Endothelial cell of umbilical vein (primary cell): Measurements from ENCODE around the gene ARHGAP15. TPM values are rescaled to one million over a fixed set of nuclear protein-coding genes. Genes with fewer than 3 reads are reported as not detected.

Experiments used
- BruUV-seq: library from RNA; stranded (reverse); fragments of 400-500 nt; replicated peaks from 2 replicates; lab custom pipeline; 2021; lab: Mats Ljungman, UMichigan
- CTCF ChIA-PET: fragments of 300-600, 350-600 bp; sonication (Branson Sonifier 250); formaldehyde crosslinking; loops from one replicate; lab custom pipeline; 2021; ENCODE audit warnings: antibody characterized with exemption, inconsistent platforms; lab: Charles Lee
- POLR2A ChIA-PET: fragments of 300-600, 350-600 bp; sonication (Branson Sonifier 250); formaldehyde crosslinking; loops from one replicate; lab custom pipeline; 2021; ENCODE audit warnings: antibody characterized with exemption, inconsistent platforms; lab: Charles Lee
- DNase-seq: peaks from one replicate; pipeline ENCODE4 v3.0.0-alpha.2; 2011; ENCODE audit warnings: low read depth, low spot score
- FAIRE-seq: peaks from 2 replicates; lab custom pipeline; 2011; peaks lifted over from hg19 to GRCh38; lab: Jason Lieb, UNC
- H2AFZ ChIP-seq: 2 replicates; pipeline ENCODE4 v1.6.0; 2012; ENCODE audit warnings: low read depth, low read length, control low read depth, inconsistent platforms
- H3K27ac ChIP-seq: 2 replicates; pipeline ENCODE4 v1.5.1; 2011; ENCODE audit warnings: low read depth, mild to moderate bottlenecking, control low read depth, low read length, moderate library complexity; ENCODE audit not compliant: insufficient read depth
- H3K27me3 ChIP-seq, 2 experiments: 2 replicates each; pipeline versions ENCODE4 v1.6.0 to v1.6.1; 2011; ENCODE audit warnings: low read length in 2 of 2, mixed read lengths in 1 of 2; ENCODE audit not compliant: control insufficient read depth in 2 of 2, insufficient read depth in 2 of 2
- H3K36me3 ChIP-seq, 2 experiments: 2 replicates in 1 of 2; 3 replicates in 1 of 2; pipeline ENCODE4 v1.5.1; 2011; ENCODE audit warnings: low read length in 2 of 2, mild to moderate bottlenecking in 1 of 2, moderate library complexity in 1 of 2; ENCODE audit not compliant: control insufficient read depth in 2 of 2, insufficient read depth in 2 of 2; ENCODE audit errors: extremely low read depth in 1 of 2
- H3K4me1 ChIP-seq: 3 replicates; pipeline ENCODE4 v1.5.1; 2011; ENCODE audit warnings: mild to moderate bottlenecking, low read length; ENCODE audit not compliant: control insufficient read depth, insufficient read depth; ENCODE audit errors: extremely low read depth
- H3K4me2 ChIP-seq: 2 replicates; pipeline ENCODE4 v1.6.1; 2011; ENCODE audit warnings: low read length, control low read depth, mixed read lengths; ENCODE audit not compliant: insufficient read depth
- H3K4me3 ChIP-seq, 3 experiments: fragments of 200-600 bp in 1 of 3; sonication (generic), shearing (Covaris generic) in 1 of 3; replicated peaks in 1 of 3; 2 replicates each; pipeline ENCODE4 v1.5.1; 2011 to 2016; ENCODE audit warnings: control low read depth in 3 of 3, low read length in 3 of 3, mild to moderate bottlenecking in 2 of 3, inconsistent platforms in 1 of 3, low read depth in 1 of 3, moderate library complexity in 1 of 3; ENCODE audit not compliant: insufficient read depth in 1 of 3
- H3K79me2 ChIP-seq: 2 replicates; pipeline ENCODE4 v1.6.0; 2012; ENCODE audit warnings: low read length, inconsistent platforms; ENCODE audit not compliant: control insufficient read depth, insufficient read depth
- H3K9ac ChIP-seq: replicated peaks from 2 replicates; pipeline ENCODE3; 2011; ENCODE audit warnings: low read length, control low read depth; ENCODE audit not compliant: insufficient read depth; ENCODE audit errors: extremely low read depth
- H3K9me1 ChIP-seq: replicated peaks from 3 replicates; pipeline ENCODE4 v1.6.0; 2011; ENCODE audit warnings: mild to moderate bottlenecking, low read length; ENCODE audit not compliant: control insufficient read depth, insufficient read depth; ENCODE audit errors: extremely low read depth
- H3K9me3 ChIP-seq: replicated peaks from 2 replicates; pipeline ENCODE4 v1.5.1; 2012; ENCODE audit warnings: low read length, inconsistent platforms; ENCODE audit not compliant: control insufficient read depth, insufficient read depth
- H4K20me1 ChIP-seq: replicated peaks from 2 replicates; pipeline ENCODE3; 2011; ENCODE audit warnings: mild to moderate bottlenecking, low read length; ENCODE audit not compliant: control insufficient read depth, insufficient read depth; ENCODE audit errors: extremely low read depth
- CTCF ChIP-seq, 2 donors: IDR thresholded peaks; 1 replicate in 1 of 2; 2 replicates in 1 of 2; pipeline ENCODE4 v1.5.1; 2011; ENCODE audit warnings: low read length in 2 of 2, mild to moderate bottlenecking in 2 of 2, moderate library complexity in 2 of 2, control low read depth in 1 of 2, inconsistent platforms in 1 of 2, low read depth in 1 of 2; ENCODE audit not compliant: insufficient read depth in 1 of 2; ENCODE audit errors: extremely low read depth in 1 of 2
- EZH2 ChIP-seq: IDR thresholded peaks from 2 replicates; pipeline ENCODE4 v1.6.1; 2012; ENCODE audit warnings: borderline replicate concordance, low read depth, mild to moderate bottlenecking, moderate library complexity, low read length, inconsistent platforms; ENCODE audit not compliant: severe bottlenecking
- FOS ChIP-seq: IDR thresholded peaks from 2 replicates; pipeline ENCODE4 v1.6.1; 2011; ENCODE audit warnings: mild to moderate bottlenecking, low read length, moderate library complexity, borderline replicate concordance; ENCODE audit not compliant: insufficient read depth
- GATA2 ChIP-seq: IDR thresholded peaks from 2 replicates; pipeline ENCODE4 v1.7.0; 2011; ENCODE audit warnings: low read depth, mild to moderate bottlenecking, moderate library complexity, mixed read lengths, low read length; ENCODE audit not compliant: insufficient read length, insufficient read depth
- JUN ChIP-seq: IDR thresholded peaks from 2 replicates; pipeline ENCODE4 v1.6.1; 2011; ENCODE audit warnings: borderline replicate concordance, low read depth; ENCODE audit not compliant: insufficient read length, insufficient read depth
- MYC ChIP-seq: IDR thresholded peaks from one replicate; pipeline ENCODE4 v1.6.1; 2011; ENCODE audit warnings: mild to moderate bottlenecking, low read depth, low read length
- POLR2A ChIP-seq: IDR thresholded peaks from 2 replicates; pipeline ENCODE4 v1.6.1; 2012; ENCODE audit warnings: low read depth, mild to moderate bottlenecking, control low read depth, low read length
- POLR2AphosphoS5 ChIP-seq: IDR thresholded peaks from 2 replicates; pipeline ENCODE4 v1.6.1; 2012; ENCODE audit warnings: low read depth, mild to moderate bottlenecking, control low read depth, low read length, moderate library complexity; ENCODE audit not compliant: insufficient read depth
- dilution Hi-C: fragments of 300-500 bp; cut with MboI; formaldehyde crosslinking; loops from one replicate; pipeline ENCODE4 v1.15.0; 2019; ENCODE audit warnings: low sequenced_read_pairs; ENCODE audit not compliant: extremely low pct_ligation_motif_present
- intact Hi-C: fragments of 100-400 bp; cut with micrococcal nuclease; formaldehyde crosslinking; loops from one replicate; pipeline ENCODE4 v1.10.0; 2022
- polyA plus RNA-seq, 4 experiments: library from polyadenylated mRNA; depleted of rRNA in 3 of 4; stranded (reverse) in 3 of 4; unstranded in 1 of 4; fragments of >200 nt; gene quantifications; 2 replicates each; pipeline versions ENCODE4 v1.2.1 to v1.2.3, GENCODE V29; 2011 to 2012; ENCODE audit warnings: missing spikeins in 1 of 4
- total RNA-seq: library from RNA; stranded (reverse); gene quantifications from 2 replicates; pipeline ENCODE4 v1.2.3, GENCODE V29; 2021
- TF ChIP-seq, protein P1 (sequence below): IDR thresholded peaks from 2 replicates; pipeline ENCODE4 v1.6.1; 2011; ENCODE audit not compliant: insufficient read depth, insufficient read length

The ARHGAP15 gene
- total and polyA plus RNA-seq, 2 donors (not counting 3 experiments of a cell fraction or from before 2014, with no cell fraction given), result not detected

DNA sequence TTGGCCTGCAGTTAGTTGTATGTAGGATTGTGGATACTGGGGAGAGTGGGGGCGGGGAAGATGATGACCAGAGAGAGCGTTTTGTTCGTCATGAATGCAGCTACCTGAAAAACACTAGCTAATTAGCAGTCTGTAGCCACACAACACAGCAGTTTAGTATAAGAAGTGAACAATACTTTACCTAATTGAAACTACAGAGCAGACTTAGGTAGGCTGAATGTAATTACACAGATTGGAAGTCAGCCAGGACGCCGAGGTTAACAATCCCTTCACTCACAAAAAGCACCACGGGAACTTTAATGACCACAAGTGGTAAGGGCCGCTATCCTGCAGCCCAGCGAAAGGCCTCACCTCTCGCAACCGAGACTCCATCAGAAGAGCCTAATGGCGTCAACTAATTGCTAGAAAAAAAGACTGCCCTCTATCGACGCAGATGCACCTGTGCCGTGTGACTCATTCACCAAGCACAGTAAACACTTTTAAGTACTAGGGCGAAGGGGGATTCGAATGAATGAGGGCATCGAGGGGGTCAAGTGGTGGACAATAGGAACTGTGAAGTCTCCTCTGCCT is 591.0 kb downstream of the ARHGAP15 start:
- Histone ChIP-seq H3K9me1 (no peaks in the 10 kb centered on the region), H4K20me1 (no peaks in the 10 kb centered on the region), H3K36me3 (no peaks in the 10 kb centered on the region), H3K79me2 (no peaks in the 10 kb centered on the region), H3K4me3 (no peak overlapping the region), H3K9me3 (no peaks in the 10 kb centered on the region), H2AFZ (no peak overlapping the region), H3K9ac (no peak overlapping the region), H3K4me2 (no peak overlapping the region), H3K27me3 (no peaks in the 10 kb centered on the region), H3K27ac (no peak overlapping the region), H3K4me1 (no peaks in the 10 kb centered on the region)
- FAIRE-seq (no peak), DNase-seq (no peak)
- TF ChIP-seq MYC (no peak), JUN (no peak)
- dilution Hi-C loops (no loop called here), intact Hi-C loops (no loop called here)
- ChIA-PET POLR2A (no interaction called here), CTCF (no interaction called here)
- BruUV-seq, result no TSS peak

- ChIA-PET CTCF (no interaction called here), POLR2A (no interaction called here)
- intact Hi-C loops, result no loop called here
These were observed 596.2 kb downstream of the ARHGAP15 start for GRCh38 chr2:143725400-143725799.

More at GRCh38 chr2:143725400-143725799, 596.2 kb downstream of the ARHGAP15 start:
- TF ChIP-seq GATA2, result no peak
- no peak for TF ChIP-seq FOS
- TF ChIP-seq, protein P1, sequence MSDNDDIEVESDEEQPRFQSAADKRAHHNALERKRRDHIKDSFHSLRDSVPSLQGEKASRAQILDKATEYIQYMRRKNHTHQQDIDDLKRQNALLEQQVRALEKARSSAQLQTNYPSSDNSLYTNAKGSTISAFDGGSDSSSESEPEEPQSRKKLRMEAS, result no peak
- TF ChIP-seq JUN, result no peak
- TF ChIP-seq CTCF (IDR thresholded peaks at IDR 0.05; ENCODE audit: extremely low read depth in 1 of 2, insufficient read depth in 1 of 2, low read depth in 1 of 2, low read length in 2 of 2), result no peak
- no peak for TF ChIP-seq MYC
- no peak for TF ChIP-seq EZH2
- no peak for TF ChIP-seq POLR2AphosphoS5
- TF ChIP-seq POLR2A, result no peak
- Histone ChIP-seq H2AFZ (no peak overlapping the region), H3K4me2 (no peak overlapping the region), H3K4me3 (no peak overlapping the region), H4K20me1 (no peaks in the 10 kb centered on the region), H3K4me1 (no peaks in the 10 kb centered on the region), H3K27ac (no peak overlapping the region), H3K79me2 (no peaks in the 10 kb centered on the region), H3K9ac (no peak overlapping the region), H3K36me3 (no peaks in the 10 kb centered on the region), H3K9me1 (no peaks in the 10 kb centered on the region), H3K27me3 (no peaks in the 10 kb centered on the region), H3K9me3 (no peaks in the 10 kb centered on the region)
- DNase-seq (no peak), FAIRE-seq (no peak)
- dilution Hi-C loops, result no loop called here
- BruUV-seq, result no TSS peak
